BE2C (cell line): ENCODE measurements around the gene GNG4.

Experiments
- DNase-seq: peaks from one replicate; pipeline ENCODE4 v3.0.0-alpha.2; 2020
- H3K27me3 ChIP-seq: fragments of 250-450 bp; sonication (Bioruptor Pico); 2 replicates; pipeline ENCODE4 v1.5.1; 2020; ENCODE audit warnings: mild to moderate bottlenecking
- H3K36me3 ChIP-seq: fragments of 250-450 bp; sonication (Bioruptor Pico); 2 replicates; pipeline ENCODE4 v1.5.1; 2020; ENCODE audit warnings: mild to moderate bottlenecking
- H3K4me1 ChIP-seq: fragments of 250-450 bp; sonication (Bioruptor Pico); 2 replicates; pipeline ENCODE4 v1.5.1; 2020
- H3K4me3 ChIP-seq: 2 replicates; pipeline ENCODE4 v1.5.1; 2011; ENCODE audit warnings: low read depth, low read length
- H3K9me3 ChIP-seq: fragments of 250-450 bp; sonication (Bioruptor Pico); 2 replicates; pipeline ENCODE4 v1.5.1; 2020
- CTCF ChIP-seq: IDR thresholded peaks from 2 replicates; pipeline ENCODE4 v1.5.1; 2012; ENCODE audit warnings: mild to moderate bottlenecking, low read depth, low read length

Gene GNG4

GRCh38 chr1:235513495-235514366 lies 135.9 kb downstream of the GNG4 start:
- no peaks in the 10 kb centered on the region for H3K27me3 ChIP-seq
- peak; percentile 97 for TF ChIP-seq CTCF
- H3K4me1 ChIP-seq, result no peaks in the 10 kb centered on the region; the same call in 1 of the 2 replicates
- DNase-seq, result peak; percentile 60
- H3K9me3 ChIP-seq, result no peaks in the 10 kb centered on the region
- no peaks in the 10 kb centered on the region for H3K36me3 ChIP-seq
- no peak overlapping the region for H3K4me3 ChIP-seq

GRCh38 chr1:235511470-235512240 lies 137.9 kb downstream of the GNG4 start:
- Histone ChIP-seq H3K36me3 (no peaks in the 10 kb centered on the region), H3K27me3 (no peaks in the 10 kb centered on the region), H3K9me3 (no peaks in the 10 kb centered on the region), H3K4me3 (no peak overlapping the region), H3K4me1 (no peaks in the 10 kb centered on the region; the same call in 1 of the 2 replicates)
- peak; percentile 24 for DNase-seq
- TF ChIP-seq CTCF, result peak; percentile 31

- Histone ChIP-seq H3K9me3 (no peaks in the 10 kb centered on the region), H3K36me3 (no peaks in the 10 kb centered on the region), H3K27me3 (no peaks in the 10 kb centered on the region), H3K4me1 (no peaks in the 10 kb centered on the region; the same call in 1 of the 2 replicates), H3K4me3 (no peak overlapping the region)
- no peak for TF ChIP-seq CTCF
- no peak for DNase-seq
Observed at GRCh38 chr1:235510823-235511222, 138.8 kb downstream of the GNG4 start.

- Histone ChIP-seq H3K27me3 (no peaks in the 10 kb centered on the region), H3K9me3 (no peaks in the 10 kb centered on the region), H3K4me1 (no peaks in the 10 kb centered on the region), H3K36me3 (no peaks in the 10 kb centered on the region), H3K4me3 (no peak overlapping the region)
- TF ChIP-seq CTCF, result no peak
- no peak for DNase-seq
Observed at GRCh38 chr1:235507623-235508022, 142.0 kb downstream of the GNG4 start.

GRCh38 chr1:235504494-235505222 lies 144.9 kb downstream of the GNG4 start:
- H3K36me3 ChIP-seq, result no peaks in the 10 kb centered on the region

More at GRCh38 chr1:235504494-235505222, 144.9 kb downstream of the GNG4 start:
- Histone ChIP-seq H3K9me3 (no peaks in the 10 kb centered on the region), H3K27me3 (no peaks in the 10 kb centered on the region), H3K4me3 (peak overlapping the region; percentile 65), H3K4me1 (no peaks in the 10 kb centered on the region)
- peak; percentile 73 for TF ChIP-seq CTCF
- peak; percentile 99 for DNase-seq
